ENCODE measurements around the gene POLN. TPM values are rescaled to one million over a fixed set of nuclear protein-coding genes. Genes with fewer than 3 reads are reported as not detected.

POLN gene
- total RNA-seq, 4 donors from 2014 or later = 2.6 to 10.6 (median 6.8) TPM

GRCh38 chr4:2251795-2252529 is 10.0 kb upstream of the POLN start:
- no peak for TF ChIP-seq CTCF (IDR thresholded peaks at IDR 0.05; ENCODE audit: low read depth)

GRCh38 chr4:2251073-2251794 is 9.3 kb upstream of the POLN start:
- TF ChIP-seq CTCF (IDR thresholded peaks at IDR 0.05; ENCODE audit: low read depth) = no peak

- TF ChIP-seq CTCF (IDR thresholded peaks at IDR 0.05; ENCODE audit: low read depth) = no peak
Measured at GRCh38 chr4:2250357-2251072, 8.6 kb upstream of the POLN start.

GRCh38 chr4:2249526-2250356 is 7.8 kb upstream of the POLN start:
- no peak for TF ChIP-seq CTCF (IDR thresholded peaks at IDR 0.05; ENCODE audit: low read depth)

- TF ChIP-seq CTCF (IDR thresholded peaks at IDR 0.05; ENCODE audit: low read depth) = no peak
Measured at GRCh38 chr4:2248821-2249261, 6.9 kb upstream of the POLN start.

GRCh38 chr4:2248044-2248780 is 6.3 kb upstream of the POLN start:
- no peak for TF ChIP-seq CTCF (IDR thresholded peaks at IDR 0.05; ENCODE audit: low read depth)
